Ectodermal cell (in vitro differentiated cells): ENCODE measurements around the gene LRCH1.

Experiments
- H3K27ac ChIP-seq: 2 replicates; pipeline ENCODE4 v1.7.0; 2013; ENCODE audit warnings: mild to moderate bottlenecking, low read depth, low read length; ENCODE audit not compliant: insufficient read depth, poor library complexity, severe bottlenecking
- H3K27me3 ChIP-seq: 2 replicates; pipeline ENCODE4 v1.7.0; 2013; ENCODE audit warnings: mild to moderate bottlenecking, low read length; ENCODE audit not compliant: insufficient read depth, control insufficient read depth, poor library complexity, severe bottlenecking
- H3K36me3 ChIP-seq: one replicate; pipeline ENCODE4 v1.7.0; 2013; ENCODE audit warnings: low read length; ENCODE audit not compliant: control insufficient read depth, insufficient read depth
- H3K4me1 ChIP-seq: one replicate; pipeline ENCODE4 v1.7.0; 2013; ENCODE audit warnings: low read length; ENCODE audit not compliant: control insufficient read depth, insufficient read depth
- H3K4me3 ChIP-seq: 2 replicates; pipeline ENCODE4 v1.7.0; 2013; ENCODE audit warnings: low read depth, low read length, control low read depth; ENCODE audit not compliant: insufficient read depth
- H3K9me3 ChIP-seq: 2 replicates; pipeline ENCODE4 v1.7.0; 2013; ENCODE audit warnings: mild to moderate bottlenecking, low read length, moderate library complexity; ENCODE audit not compliant: control insufficient read depth
- WGBS, 2 experiments: methylation state at CpG; one replicate each; pipeline ENCODE4 v1.1.7; 2013; ENCODE audit warnings: missing lambda C conversion rate in 2 of 2; 5-methylcytosine and 5-hydroxymethylcytosine counted together

LRCH1 gene

DNA sequence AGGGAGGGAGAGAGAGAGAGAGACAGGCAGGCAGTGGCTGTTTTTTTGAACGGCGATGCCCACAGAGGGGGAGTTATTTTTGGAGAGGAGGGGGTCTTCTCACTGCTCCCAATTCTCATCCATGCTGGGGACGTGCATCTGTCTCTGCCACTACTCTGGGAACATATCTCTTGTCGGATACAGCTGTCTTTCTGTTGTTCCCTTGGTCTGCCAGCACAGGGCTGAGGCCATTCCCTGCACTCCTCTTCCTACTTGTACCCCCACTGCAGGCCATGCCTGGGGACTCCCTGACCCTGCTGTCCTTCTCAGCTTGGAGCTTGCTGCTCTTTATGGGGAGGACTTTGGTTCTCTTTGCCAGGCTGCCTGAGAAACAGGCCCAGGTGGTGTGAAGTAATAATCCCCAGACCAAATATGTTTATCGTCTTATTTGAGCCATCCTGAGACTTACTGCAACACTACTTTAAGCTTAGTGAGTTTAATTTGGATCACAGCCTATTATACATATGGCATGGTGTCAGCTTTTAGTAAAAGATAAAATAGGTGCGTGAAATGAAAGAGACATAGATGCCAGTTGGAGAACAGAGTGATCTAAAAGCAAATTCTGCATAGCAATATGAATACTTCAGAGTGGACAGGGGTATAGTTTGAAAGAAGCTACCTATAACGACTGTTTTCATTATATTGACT lies 19.1 kb downstream of the LRCH1 start:
- Histone ChIP-seq H3K36me3 (no peaks in the 10 kb centered on the region), H3K27me3 (no peaks in the 10 kb centered on the region), H3K9me3 (no peaks in the 10 kb centered on the region), H3K27ac (no peak overlapping the region), H3K4me3 (no peak overlapping the region), H3K4me1 (peaks cover 6% of the 10 kb centered on the region)
- WGBS, 2 experiments, result 95 to 96% methylated on average over 6 to 7 of the region's 7 CpGs

DNA sequence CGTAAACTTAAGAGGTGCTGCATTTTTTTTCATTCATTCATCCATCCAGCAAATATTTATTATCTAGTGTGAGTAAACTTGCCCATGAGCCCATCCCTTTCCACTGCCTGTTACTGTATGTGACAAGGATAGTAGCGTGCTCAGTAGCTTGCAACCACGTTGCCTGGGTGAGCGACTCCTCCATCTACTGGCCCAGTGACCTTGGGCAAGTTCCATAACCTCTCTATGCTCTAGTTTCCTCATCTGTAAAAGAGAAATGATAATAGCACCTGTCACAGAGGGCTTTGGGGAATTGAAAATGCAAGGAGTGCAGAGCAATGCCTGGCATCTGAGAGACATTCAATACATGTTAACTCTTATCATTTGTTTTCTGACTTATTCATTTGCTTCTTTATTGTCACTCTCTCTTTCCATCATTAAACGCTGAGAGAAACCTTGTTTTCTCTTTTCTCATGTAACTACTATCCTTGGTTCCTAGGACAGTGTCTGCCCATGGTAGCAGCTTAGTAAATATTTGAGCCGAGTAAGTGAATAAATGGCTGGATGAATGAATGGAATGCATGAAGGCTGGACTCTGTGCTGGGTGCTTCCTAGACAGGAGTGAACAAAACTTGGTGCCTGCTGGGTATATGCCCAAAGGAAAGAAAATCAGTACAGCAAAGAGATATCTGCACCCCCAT lies 19.9 kb downstream of the LRCH1 start:
- Histone ChIP-seq H3K27me3 (no peaks in the 10 kb centered on the region), H3K36me3 (no peaks in the 10 kb centered on the region), H3K4me3 (no peak overlapping the region), H3K27ac (no peak overlapping the region), H3K4me1 (peaks cover 6% of the 10 kb centered on the region), H3K9me3 (no peaks in the 10 kb centered on the region)
- 94 to 97% methylated on average over 5 to 6 of the region's 6 CpGs for WGBS, 2 experiments

DNA sequence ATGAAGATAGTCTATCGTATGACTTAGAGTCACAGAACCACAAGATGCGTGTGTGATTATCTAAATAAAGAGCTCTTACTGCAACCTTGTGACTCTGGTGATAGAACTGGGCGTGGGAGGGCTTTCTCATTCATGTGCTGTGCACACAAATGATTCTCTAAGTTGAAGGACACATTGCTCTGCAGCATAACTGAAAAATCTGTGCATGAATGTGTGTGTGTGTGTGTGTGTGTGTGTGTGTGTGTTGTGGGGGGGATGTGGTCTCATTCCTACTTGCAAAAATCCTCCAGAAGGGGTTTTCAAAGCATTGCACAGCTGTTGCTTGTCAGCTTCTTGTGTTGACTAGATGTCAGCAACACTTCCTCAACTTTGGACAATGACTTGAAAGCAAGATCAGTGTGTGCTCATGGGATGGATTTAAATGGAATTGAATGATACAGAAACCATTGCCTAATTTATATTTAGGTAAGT lies 22.4 kb downstream of the LRCH1 start:
- H3K4me1 ChIP-seq, result peaks cover 11% of the 10 kb centered on the region
- no peaks in the 10 kb centered on the region for H3K36me3 ChIP-seq
- WGBS, 2 experiments, result 86 to 96% methylated on average over 3 of the region's 3 CpGs
- H3K9me3 ChIP-seq, result no peaks in the 10 kb centered on the region
- H3K27me3 ChIP-seq, result no peaks in the 10 kb centered on the region
- H3K27ac ChIP-seq, result no peak overlapping the region
- no peak overlapping the region for H3K4me3 ChIP-seq

DNA sequence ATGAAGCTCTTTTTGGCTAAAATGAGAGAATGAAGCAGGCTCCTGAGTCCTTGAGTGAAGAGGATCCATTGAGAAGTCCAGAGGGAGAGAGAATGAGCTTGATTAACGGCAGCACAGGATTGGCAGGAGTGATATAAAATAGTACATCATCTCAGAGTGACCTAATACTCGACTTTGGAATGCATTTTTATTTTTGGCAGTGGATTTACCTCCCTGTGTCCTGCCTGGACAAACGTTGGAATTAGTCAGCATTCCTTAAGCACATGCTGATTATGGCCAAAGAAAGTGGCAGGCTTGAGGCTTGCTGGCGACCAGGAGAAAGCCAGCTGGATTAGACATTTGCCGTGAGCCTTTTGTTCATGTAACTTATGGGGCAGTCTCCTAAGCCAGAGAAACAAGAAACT lies 22.9 kb downstream of the LRCH1 start:
- H3K36me3 ChIP-seq, result no peaks in the 10 kb centered on the region
- 81 to 83% methylated on average over 5 of the region's 5 CpGs for WGBS, 2 experiments
- H3K27ac ChIP-seq, result no peak overlapping the region
- H3K4me3 ChIP-seq, result no peak overlapping the region
- no peaks in the 10 kb centered on the region for H3K9me3 ChIP-seq
- H3K27me3 ChIP-seq, result no peaks in the 10 kb centered on the region
- peaks cover 11% of the 10 kb centered on the region for H3K4me1 ChIP-seq

DNA sequence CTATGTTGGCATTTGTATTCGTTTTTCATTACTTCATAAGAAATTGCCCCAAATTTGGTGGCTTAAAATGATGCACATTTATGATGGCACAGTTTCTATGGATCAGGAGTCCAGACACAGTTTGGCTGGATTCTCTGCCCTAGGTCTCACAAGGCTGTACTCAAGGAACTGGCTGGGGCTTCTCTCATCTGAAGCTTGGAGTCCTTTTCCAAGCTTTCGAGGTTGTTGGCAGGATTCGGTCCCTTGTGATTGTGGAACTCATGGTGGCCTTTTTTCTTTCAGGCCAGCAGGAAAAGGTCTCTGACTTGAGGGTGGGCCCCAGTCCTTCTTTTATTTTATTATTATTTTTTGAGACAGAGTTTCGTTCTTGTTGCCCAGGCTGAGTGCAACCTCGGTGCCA lies 23.8 kb downstream of the LRCH1 start:
- Histone ChIP-seq H3K27ac (no peak overlapping the region), H3K36me3 (no peaks in the 10 kb centered on the region), H3K4me3 (no peak overlapping the region)

DNA sequence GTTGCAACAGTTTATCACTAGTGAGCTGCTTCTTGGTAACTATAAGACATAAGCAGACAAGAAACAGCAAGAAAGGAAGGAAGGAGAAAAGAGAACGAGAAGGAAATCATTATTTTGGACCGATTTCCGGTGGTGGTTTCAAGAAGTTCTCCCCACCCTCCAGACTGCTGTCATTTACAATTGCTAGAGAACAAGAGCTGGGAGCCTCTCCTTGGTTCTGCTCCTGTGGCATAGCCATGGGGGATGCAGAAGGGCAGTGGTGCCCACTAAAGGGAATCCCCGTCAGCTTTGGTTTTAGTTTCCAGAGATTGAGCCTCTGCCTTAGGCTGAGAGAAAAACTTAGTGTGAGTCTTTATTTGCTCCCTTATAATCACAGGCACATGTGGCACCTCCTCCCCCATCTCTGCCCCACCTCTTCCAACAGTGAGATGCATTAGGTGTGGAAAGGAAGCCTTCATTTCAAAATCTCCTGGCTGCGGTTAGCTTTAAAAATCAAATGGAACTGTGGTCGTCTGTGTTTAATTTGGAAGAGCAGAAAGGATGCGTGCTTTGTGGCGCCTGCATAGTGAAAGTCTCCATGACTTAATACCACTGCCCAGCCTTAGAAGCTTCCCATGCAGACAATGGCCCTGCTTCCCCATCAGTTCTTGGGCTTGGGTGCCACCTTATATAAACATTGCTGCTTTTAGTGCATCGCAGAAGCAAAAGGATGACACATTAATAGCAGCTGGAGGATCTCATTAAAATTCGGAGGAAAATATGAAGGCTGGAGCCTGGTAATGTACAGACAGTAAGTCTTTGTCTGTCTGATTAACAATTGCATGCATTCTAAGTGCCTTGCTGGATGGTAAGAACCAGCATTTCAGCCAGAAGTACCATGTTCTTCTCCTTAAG lies 25.0 kb downstream of the LRCH1 start:
- Histone ChIP-seq H3K27ac (no peak overlapping the region), H3K9me3 (no peaks in the 10 kb centered on the region), H3K4me3 (no peak overlapping the region), H3K4me1 (peaks cover 11% of the 10 kb centered on the region), H3K27me3 (no peaks in the 10 kb centered on the region), H3K36me3 (no peaks in the 10 kb centered on the region)
- 92 to 95% methylated on average over 10 of the region's 10 CpGs for WGBS, 2 experiments

More for the DNA sequence above, 23.8 kb downstream of the LRCH1 start:
- Histone ChIP-seq H3K4me1 (peaks cover 11% of the 10 kb centered on the region), H3K27me3 (no peaks in the 10 kb centered on the region), H3K9me3 (no peaks in the 10 kb centered on the region)
- 93 to 94% methylated on average over 5 of the region's 5 CpGs for WGBS, 2 experiments

DNA sequence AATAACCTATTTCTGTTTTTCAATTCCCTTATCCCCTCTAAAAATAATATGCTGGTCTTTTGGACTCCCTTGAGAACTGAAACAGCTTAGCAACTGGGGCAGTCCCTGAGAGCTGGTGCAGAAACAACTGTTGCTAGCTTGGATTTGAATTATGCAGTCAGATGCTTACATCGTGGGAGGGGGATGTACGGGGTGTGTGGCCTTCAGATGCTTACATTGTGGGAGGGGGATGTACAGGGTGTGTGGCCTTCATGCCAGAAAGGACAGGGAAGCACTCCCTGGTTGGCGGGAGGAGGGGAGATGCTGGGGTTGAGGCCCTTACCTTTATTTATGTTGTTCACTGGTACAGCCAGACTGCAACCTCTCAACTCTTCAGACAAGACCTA lies 25.6 kb downstream of the LRCH1 start:
- WGBS, 2 experiments, result 86 to 90% methylated on average over 3 of the region's 3 CpGs
- H3K4me3 ChIP-seq, result no peak overlapping the region
- H3K36me3 ChIP-seq, result no peaks in the 10 kb centered on the region
- no peaks in the 10 kb centered on the region for H3K9me3 ChIP-seq
- no peaks in the 10 kb centered on the region for H3K27me3 ChIP-seq
- H3K4me1 ChIP-seq, result peaks cover 11% of the 10 kb centered on the region
- no peak overlapping the region for H3K27ac ChIP-seq

DNA sequence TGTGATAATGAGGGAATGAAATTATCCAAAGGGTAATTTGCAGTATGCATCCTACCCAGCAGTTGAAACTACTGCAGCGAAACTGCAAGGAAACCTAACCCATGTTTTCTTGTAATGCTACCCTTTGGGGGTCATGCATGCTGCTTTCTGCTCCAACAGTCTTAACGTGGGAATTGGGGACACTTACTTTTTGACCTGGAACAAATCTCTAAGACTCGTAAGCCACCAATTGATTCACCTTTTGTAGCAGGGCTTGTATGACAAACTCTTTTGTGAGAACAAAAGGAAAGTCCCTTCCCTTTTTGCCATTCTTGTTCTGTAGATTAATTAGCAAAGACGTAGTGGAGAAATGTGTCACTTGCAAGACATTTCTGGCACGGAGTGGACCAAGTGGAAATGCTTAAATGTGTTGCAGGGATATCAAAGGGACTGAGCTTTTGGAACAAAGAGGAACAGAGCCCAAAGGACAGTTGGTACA lies 27.4 kb downstream of the LRCH1 start:
- 86% methylated on average over 5 of the region's 5 CpGs for WGBS, 2 experiments
- Histone ChIP-seq H3K4me3 (no peak overlapping the region), H3K27me3 (no peaks in the 10 kb centered on the region), H3K4me1 (peaks cover 11% of the 10 kb centered on the region), H3K36me3 (no peaks in the 10 kb centered on the region), H3K27ac (no peak overlapping the region), H3K9me3 (no peaks in the 10 kb centered on the region)

DNA sequence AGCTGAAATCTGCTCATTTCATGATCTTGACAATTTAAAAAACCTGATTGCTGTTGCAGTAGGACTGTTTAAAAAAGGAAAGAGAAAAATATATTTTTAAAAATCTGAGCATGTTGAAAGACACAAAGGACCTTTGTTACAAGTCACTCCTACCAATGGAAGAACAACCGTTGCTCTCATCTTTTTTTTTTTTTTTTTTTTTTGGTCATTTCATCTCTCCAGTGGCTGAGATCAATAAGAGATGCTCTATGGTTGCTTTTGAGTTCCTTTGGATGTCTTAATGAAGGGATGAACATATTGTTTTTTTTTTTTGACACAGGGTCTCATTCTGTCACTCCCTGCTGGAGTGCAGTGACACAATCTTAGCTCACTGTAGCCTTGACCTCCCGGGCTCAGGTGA lies 29.2 kb downstream of the LRCH1 start:
- H3K4me3 ChIP-seq, result no peak overlapping the region
- no peaks in the 10 kb centered on the region for H3K27me3 ChIP-seq
- no peaks in the 10 kb centered on the region for H3K9me3 ChIP-seq
- H3K4me1 ChIP-seq, result peaks cover 5% of the 10 kb centered on the region
- WGBS, 2 experiments, result 96 to 97% methylated on average over 2 of the region's 2 CpGs
- H3K36me3 ChIP-seq, result no peaks in the 10 kb centered on the region
- no peak overlapping the region for H3K27ac ChIP-seq
